Large intestine (tissue), 3 donors: ENCODE data around the gene RARB. TPM values are rescaled to one million over a fixed set of nuclear protein-coding genes. Genes with fewer than 3 reads are reported as not detected.

ENCODE experiments used
- DNase-seq, 2 donors: peaks; one replicate each; pipeline versions ENCODE4 v3.0.0 to v3.0.0-alpha.2; 2013
- H3K27ac ChIP-seq: one replicate; pipeline ENCODE4 v1.5.1; 2013; ENCODE audit warnings: low read length
- H3K27me3 ChIP-seq: 2 replicates; pipeline ENCODE4 v1.6.1; 2013; ENCODE audit warnings: low read length; ENCODE audit not compliant: control insufficient read depth, insufficient read depth
- H3K36me3 ChIP-seq: 2 replicates; pipeline ENCODE4 v1.6.1; 2013; ENCODE audit warnings: low read length; ENCODE audit not compliant: control insufficient read depth, insufficient read depth
- H3K4me1 ChIP-seq: one replicate; pipeline ENCODE4 v1.6.1; 2013; ENCODE audit warnings: low read length; ENCODE audit not compliant: control insufficient read depth, insufficient read depth
- H3K4me3 ChIP-seq: one replicate; pipeline ENCODE4 v1.5.1; 2013; ENCODE audit warnings: low read length
- H3K9me3 ChIP-seq: one replicate; pipeline ENCODE4 v1.6.1; 2013; ENCODE audit warnings: mild to moderate bottlenecking, low read depth, low read length, moderate library complexity; ENCODE audit not compliant: control insufficient read depth
- WGBS: methylation state at CpG from one replicate; pipeline ENCODE4 v1.1.5; 2013; ENCODE audit warnings: low lambda C conversion rate; ENCODE audit not compliant: insufficient coverage; 5-methylcytosine and 5-hydroxymethylcytosine counted together
- polyA plus RNA-seq: library from polyadenylated mRNA; unstranded; fragments of 120-200 nt; gene quantifications from one replicate; pipeline ENCODE4 v1.2.1, GENCODE V29; 2013

The RARB gene
- polyA plus RNA-seq, 1 donor = 9.1 TPM

- WGBS = no CpG with 5 or more reads among the region's 1 CpG
- Histone ChIP-seq H3K9me3 (no peaks in the 10 kb centered on the region), H3K27ac (no peak overlapping the region), H3K27me3 (no peaks in the 10 kb centered on the region), H3K36me3 (peaks cover 8% of the 10 kb centered on the region), H3K4me3 (no peak overlapping the region), H3K4me1 (no peaks in the 10 kb centered on the region)
- DNase-seq = no peak
Measured at GRCh38 chr3:25502233-25502632, 74.2 kb downstream of the RARB start.

- Histone ChIP-seq H3K27me3 (no peaks in the 10 kb centered on the region), H3K9me3 (no peaks in the 10 kb centered on the region)
Measured at GRCh38 chr3:25503898-25504301, 75.8 kb downstream of the RARB start.

GRCh38 chr3:25505581-25505980 is 77.5 kb downstream of the RARB start:
- Histone ChIP-seq H3K36me3 (peaks cover 8% of the 10 kb centered on the region), H3K27me3 (no peaks in the 10 kb centered on the region), H3K27ac (no peak overlapping the region), H3K4me3 (no peak overlapping the region), H3K4me1 (no peaks in the 10 kb centered on the region), H3K9me3 (no peaks in the 10 kb centered on the region)
- DNase-seq = no peak
- WGBS = 93% methylated on average over 4 of the region's 4 CpGs

More at GRCh38 chr3:25503898-25504301, 75.8 kb downstream of the RARB start:
- no CpG with 5 or more reads among the region's 4 CpGs for WGBS
- Histone ChIP-seq H3K36me3 (peaks cover 8% of the 10 kb centered on the region), H3K4me3 (no peak overlapping the region), H3K27ac (no peak overlapping the region), H3K4me1 (no peaks in the 10 kb centered on the region)
- DNase-seq = no peak

GRCh38 chr3:25507811-25508210 is 79.7 kb downstream of the RARB start:
- DNase-seq = no peak
- no CpG with 5 or more reads among the region's 1 CpG for WGBS
- no peak overlapping the region for H3K27ac ChIP-seq

GRCh38 chr3:25508433-25508832 is 80.4 kb downstream of the RARB start:
- Histone ChIP-seq H3K4me3 (no peak overlapping the region), H3K4me1 (no peaks in the 10 kb centered on the region), H3K27ac (no peak overlapping the region), H3K36me3 (peaks cover 3% of the 10 kb centered on the region), H3K9me3 (no peaks in the 10 kb centered on the region), H3K27me3 (no peaks in the 10 kb centered on the region)
- 100% methylated on average over 1 of the region's 1 CpG for WGBS
- DNase-seq = no peak

More at GRCh38 chr3:25507811-25508210, 79.7 kb downstream of the RARB start:
- Histone ChIP-seq H3K4me3 (no peak overlapping the region), H3K36me3 (peaks cover 3% of the 10 kb centered on the region), H3K4me1 (no peaks in the 10 kb centered on the region), H3K27me3 (no peaks in the 10 kb centered on the region), H3K9me3 (no peaks in the 10 kb centered on the region)

- H3K4me1 ChIP-seq = no peaks in the 10 kb centered on the region
- H3K4me3 ChIP-seq = no peak overlapping the region
- H3K27me3 ChIP-seq = no peaks in the 10 kb centered on the region
- WGBS = no CpG with 5 or more reads among the region's 4 CpGs
- DNase-seq = no peak
- H3K27ac ChIP-seq = no peak overlapping the region
- H3K36me3 ChIP-seq = peaks cover under 1% of the 10 kb centered on the region
- no peaks in the 10 kb centered on the region for H3K9me3 ChIP-seq
Measured at GRCh38 chr3:25508901-25509300, 80.8 kb downstream of the RARB start.

- Histone ChIP-seq H3K4me1 (no peaks in the 10 kb centered on the region), H3K27ac (no peak overlapping the region)
- no peak for DNase-seq
Measured at GRCh38 chr3:25510797-25511196, 82.7 kb downstream of the RARB start.

GRCh38 chr3:25511972-25512721 is 84.1 kb downstream of the RARB start:
- DNase-seq = no peak
- no peaks in the 10 kb centered on the region for H3K27me3 ChIP-seq
- H3K9me3 ChIP-seq = no peaks in the 10 kb centered on the region
- H3K4me3 ChIP-seq = no peak overlapping the region
- WGBS = 100% methylated on average over 1 of the region's 10 CpGs
- H3K36me3 ChIP-seq = no peaks in the 10 kb centered on the region
- H3K4me1 ChIP-seq = no peaks in the 10 kb centered on the region
- no peak overlapping the region for H3K27ac ChIP-seq

More at GRCh38 chr3:25510797-25511196, 82.7 kb downstream of the RARB start:
- Histone ChIP-seq H3K36me3 (no peaks in the 10 kb centered on the region), H3K27me3 (no peaks in the 10 kb centered on the region), H3K9me3 (no peaks in the 10 kb centered on the region), H3K4me3 (no peak overlapping the region)
- WGBS = no CpG with 5 or more reads among the region's 2 CpGs

- no peaks in the 10 kb centered on the region for H3K9me3 ChIP-seq
- H3K4me1 ChIP-seq = no peaks in the 10 kb centered on the region
- H3K4me3 ChIP-seq = no peak overlapping the region
- no peak overlapping the region for H3K27ac ChIP-seq
- no peak for DNase-seq
- WGBS = no CpG with 5 or more reads among the region's 3 CpGs
- no peaks in the 10 kb centered on the region for H3K36me3 ChIP-seq
- no peaks in the 10 kb centered on the region for H3K27me3 ChIP-seq
Measured at GRCh38 chr3:25513642-25514266, 85.7 kb downstream of the RARB start.

GRCh38 chr3:25515171-25515570 is 87.1 kb downstream of the RARB start:
- H3K4me1 ChIP-seq = no peaks in the 10 kb centered on the region
- no peaks in the 10 kb centered on the region for H3K9me3 ChIP-seq
- no peak overlapping the region for H3K27ac ChIP-seq
- H3K27me3 ChIP-seq = no peaks in the 10 kb centered on the region
- no peaks in the 10 kb centered on the region for H3K36me3 ChIP-seq
- no peak overlapping the region for H3K4me3 ChIP-seq
- DNase-seq = no peak
